OCI-LY3 (cell line): Measurements from ENCODE around the gene ARHGEF11.

Experiments used
- H2AFZ ChIP-seq: fragments of 200-600, 300-600 bp; shearing (Covaris generic); 2 replicates; pipeline ENCODE4 v1.6.0; 2014; ENCODE audit warnings: antibody characterized with exemption, low read depth, low read length
- H3K27ac ChIP-seq: fragments of 200-600, 300-600 bp; sonication (generic); 2 replicates; pipeline ENCODE4 v1.5.1; 2014; ENCODE audit warnings: mild to moderate bottlenecking, low read length, moderate library complexity, mixed read lengths
- H3K27me3 ChIP-seq: fragments of 200-600, 300-600 bp; sonication (generic); 2 replicates; pipeline ENCODE4 v1.6.1; 2014; ENCODE audit warnings: low read depth, low read length, mixed read lengths
- H3K36me3 ChIP-seq: fragments of 200-600, 300-600 bp; sonication (generic); replicated peaks from 2 replicates; pipeline ENCODE3; 2014; ENCODE audit warnings: low read depth, low read length, mixed read lengths
- H3K4me1 ChIP-seq: fragments of 300-600, 200-600 bp; sonication (generic); 2 replicates; pipeline ENCODE4 v1.6.1; 2014; ENCODE audit warnings: low read length, mixed read lengths
- H3K4me2 ChIP-seq: fragments of 200-600, 300-600 bp; sonication (generic); 2 replicates; pipeline ENCODE4 v1.6.1; 2014; ENCODE audit warnings: low read length, mixed read lengths
- H3K4me3 ChIP-seq: fragments of 300-600, 200-600 bp; sonication (generic); 2 replicates; pipeline ENCODE4 v1.5.1; 2014; ENCODE audit warnings: antibody characterized with exemption, mild to moderate bottlenecking, low read length, moderate library complexity
- H3K79me2 ChIP-seq: fragments of 300-600, 200-600 bp; shearing (Covaris generic); 2 replicates; pipeline ENCODE4 v1.6.1; 2014; ENCODE audit warnings: mild to moderate bottlenecking, low read length, mixed read lengths
- H3K9ac ChIP-seq: fragments of 300-600, 200-600 bp; shearing (Covaris generic); 2 replicates; pipeline ENCODE4 v1.6.0; 2014; ENCODE audit warnings: mild to moderate bottlenecking, low read length, moderate library complexity
- H3K9me3 ChIP-seq: fragments of 200-600, 300-600 bp; shearing (Covaris generic); 2 replicates; pipeline ENCODE4 v1.6.1; 2014; ENCODE audit warnings: low read length, mixed read lengths; ENCODE audit not compliant: insufficient read depth
- H4K20me1 ChIP-seq: fragments of 200-600, 300-600 bp; sonication (generic); 2 replicates; pipeline ENCODE4 v1.6.1; 2016; ENCODE audit warnings: low read length, mixed read lengths; ENCODE audit not compliant: insufficient read depth
- EZH2phosphoT487 ChIP-seq: fragments of 200-600 bp; shearing (Covaris generic); IDR thresholded peaks from 2 replicates; pipeline ENCODE4 v1.6.1; 2018; ENCODE audit warnings: antibody characterized with exemption, mixed run types, low read depth
- TF ChIP-seq, protein P1 (sequence below): fragments of 200-600, 300-600 bp; sonication (generic); IDR thresholded peaks from 2 replicates; pipeline ENCODE4 v1.5.1; 2014; ENCODE audit warnings: antibody characterized with exemption, low read length, low read depth

Gene ARHGEF11

DNA sequence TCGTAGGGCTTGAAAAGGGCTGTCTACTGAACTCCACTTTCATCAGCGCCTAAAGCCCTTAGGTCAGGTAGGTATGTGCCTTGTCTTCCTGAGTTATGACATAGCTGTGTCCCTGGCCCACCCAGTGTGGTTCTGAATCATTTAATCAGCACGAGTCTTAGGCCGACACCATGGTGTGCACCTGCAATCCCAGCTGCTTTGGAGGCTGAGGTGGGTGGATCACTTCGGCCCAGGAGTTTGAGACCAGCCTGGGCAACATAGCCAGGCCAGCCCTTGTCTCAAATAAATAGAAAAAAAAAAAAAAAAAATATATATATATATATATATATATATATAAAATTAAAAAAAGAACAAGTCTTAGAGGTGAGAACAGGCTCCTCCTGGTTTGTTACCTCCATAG is 109.4 kb downstream of the ARHGEF11 start:
- TF ChIP-seq EZH2phosphoT487: no peak
- TF ChIP-seq, protein P1, sequence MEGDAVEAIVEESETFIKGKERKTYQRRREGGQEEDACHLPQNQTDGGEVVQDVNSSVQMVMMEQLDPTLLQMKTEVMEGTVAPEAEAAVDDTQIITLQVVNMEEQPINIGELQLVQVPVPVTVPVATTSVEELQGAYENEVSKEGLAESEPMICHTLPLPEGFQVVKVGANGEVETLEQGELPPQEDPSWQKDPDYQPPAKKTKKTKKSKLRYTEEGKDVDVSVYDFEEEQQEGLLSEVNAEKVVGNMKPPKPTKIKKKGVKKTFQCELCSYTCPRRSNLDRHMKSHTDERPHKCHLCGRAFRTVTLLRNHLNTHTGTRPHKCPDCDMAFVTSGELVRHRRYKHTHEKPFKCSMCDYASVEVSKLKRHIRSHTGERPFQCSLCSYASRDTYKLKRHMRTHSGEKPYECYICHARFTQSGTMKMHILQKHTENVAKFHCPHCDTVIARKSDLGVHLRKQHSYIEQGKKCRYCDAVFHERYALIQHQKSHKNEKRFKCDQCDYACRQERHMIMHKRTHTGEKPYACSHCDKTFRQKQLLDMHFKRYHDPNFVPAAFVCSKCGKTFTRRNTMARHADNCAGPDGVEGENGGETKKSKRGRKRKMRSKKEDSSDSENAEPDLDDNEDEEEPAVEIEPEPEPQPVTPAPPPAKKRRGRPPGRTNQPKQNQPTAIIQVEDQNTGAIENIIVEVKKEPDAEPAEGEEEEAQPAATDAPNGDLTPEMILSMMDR: no peak
- H3K27ac ChIP-seq: no peak overlapping the region
- H3K9ac ChIP-seq: no peak overlapping the region
- no peaks in the 10 kb centered on the region for H3K27me3 ChIP-seq
- H3K36me3 ChIP-seq: peaks cover 18% of the 10 kb centered on the region
- peaks cover 14% of the 10 kb centered on the region for H3K4me1 ChIP-seq
- no peak overlapping the region for H3K4me2 ChIP-seq
- H2AFZ ChIP-seq: no peak overlapping the region
- no peak overlapping the region for H3K4me3 ChIP-seq
- H3K9me3 ChIP-seq: no peaks in the 10 kb centered on the region
- no peaks in the 10 kb centered on the region for H3K79me2 ChIP-seq
- no peaks in the 10 kb centered on the region for H4K20me1 ChIP-seq

DNA sequence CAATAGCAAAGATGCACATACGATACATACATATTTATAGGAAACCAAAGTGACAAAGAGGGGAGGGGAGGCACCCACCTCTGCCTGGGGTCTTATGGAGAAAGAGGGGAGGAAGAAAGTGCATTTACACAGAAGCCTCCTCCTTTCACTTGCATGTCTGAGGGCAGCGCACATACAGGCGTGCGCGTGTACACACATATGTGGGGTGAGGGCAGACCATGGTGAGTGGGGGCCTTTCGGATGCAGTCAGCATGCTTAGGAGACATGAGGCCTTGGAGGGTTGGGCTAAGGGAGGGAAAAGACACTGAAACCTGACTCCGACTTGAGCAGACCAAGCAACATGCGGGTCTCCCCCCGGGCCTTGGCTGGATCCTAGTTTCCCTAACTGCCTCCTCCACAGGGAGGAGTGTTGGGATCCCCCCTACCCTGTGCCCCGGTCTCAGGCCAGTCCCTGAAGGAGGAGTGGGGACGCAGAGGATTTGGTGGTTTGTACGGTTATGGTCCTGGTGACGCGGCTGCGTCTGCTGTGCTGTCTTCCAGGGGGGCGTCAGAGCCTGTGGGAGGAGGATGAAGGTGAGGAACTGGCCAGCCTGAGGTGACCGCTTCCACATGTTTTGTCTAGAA is 109.9 kb downstream of the ARHGEF11 start:
- Histone ChIP-seq H2AFZ (no peak overlapping the region), H3K4me3 (no peak overlapping the region), H3K9ac (no peak overlapping the region), H3K27ac (no peak overlapping the region), H4K20me1 (no peaks in the 10 kb centered on the region), H3K27me3 (no peaks in the 10 kb centered on the region), H3K36me3 (peaks cover 18% of the 10 kb centered on the region), H3K9me3 (no peaks in the 10 kb centered on the region), H3K4me1 (peaks cover 14% of the 10 kb centered on the region), H3K79me2 (no peaks in the 10 kb centered on the region), H3K4me2 (no peak overlapping the region)
- TF ChIP-seq, protein P1: no peak
- no peak for TF ChIP-seq EZH2phosphoT487

DNA sequence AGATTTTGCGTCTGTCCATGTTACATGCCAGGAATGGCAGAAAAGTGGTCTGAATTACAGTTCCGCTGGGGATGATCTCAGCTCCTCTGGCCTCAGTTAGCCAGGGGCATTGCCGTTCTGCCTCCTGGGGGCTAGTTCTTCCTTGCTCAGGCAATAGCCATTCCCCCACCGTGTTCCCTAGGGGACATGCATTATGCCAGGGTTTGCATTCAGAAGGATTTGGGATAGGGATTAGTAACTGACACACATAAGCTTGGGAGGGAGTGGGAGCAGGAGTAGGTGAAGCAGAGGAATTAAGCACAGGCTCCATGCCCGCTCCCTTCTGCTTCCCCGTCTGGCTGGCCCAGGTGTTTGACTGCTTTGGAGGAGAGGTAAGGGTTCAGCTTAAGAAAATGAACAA is 112.4 kb downstream of the ARHGEF11 start:
- H3K36me3 ChIP-seq: peaks cover 8% of the 10 kb centered on the region
- TF ChIP-seq, protein P1: no peak
- TF ChIP-seq EZH2phosphoT487: no peak
- H3K27me3 ChIP-seq: peaks cover 9% of the 10 kb centered on the region
- peaks cover 14% of the 10 kb centered on the region for H3K4me1 ChIP-seq
- H4K20me1 ChIP-seq: no peaks in the 10 kb centered on the region
- H3K4me3 ChIP-seq: no peak overlapping the region
- no peak overlapping the region for H3K9ac ChIP-seq
- no peak overlapping the region for H2AFZ ChIP-seq
- no peaks in the 10 kb centered on the region for H3K79me2 ChIP-seq
- H3K4me2 ChIP-seq: no peak overlapping the region
- no peaks in the 10 kb centered on the region for H3K9me3 ChIP-seq
- H3K27ac ChIP-seq: no peak overlapping the region

DNA sequence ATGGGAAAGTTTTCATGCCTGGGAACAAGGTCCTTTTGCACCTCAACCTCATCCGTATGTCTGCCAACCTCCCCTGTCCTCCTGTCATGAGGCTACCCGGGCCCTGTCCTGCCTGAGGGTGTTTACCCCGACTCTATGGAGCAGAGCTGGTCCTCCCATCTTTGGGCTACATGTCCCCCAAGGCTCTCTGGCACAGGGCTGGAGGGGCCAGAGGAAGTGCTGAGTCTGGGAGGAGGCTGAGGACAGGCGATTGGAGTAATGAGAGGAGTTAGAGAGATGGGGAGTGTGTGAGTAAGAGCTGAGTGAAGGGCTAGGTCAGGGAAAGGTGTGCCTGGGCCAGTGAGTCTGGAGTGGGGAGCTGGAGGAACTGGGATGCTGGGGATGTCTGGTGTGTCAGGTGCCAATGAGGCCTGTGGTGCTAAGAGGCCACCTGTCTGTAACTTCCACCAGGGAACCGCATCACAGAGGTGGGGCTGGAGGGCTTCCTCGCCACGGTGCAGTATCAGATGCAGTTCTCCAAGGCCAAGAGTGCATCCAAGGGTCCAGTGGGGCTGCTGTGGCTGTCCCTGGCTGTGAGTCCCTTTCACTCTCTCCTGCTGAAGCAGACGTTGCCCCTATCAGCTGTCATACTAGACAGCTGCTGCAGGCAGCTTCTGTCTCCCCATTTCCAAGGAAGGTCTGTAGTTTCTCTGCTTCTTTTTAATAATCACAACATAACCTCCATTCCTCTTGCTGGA is 113.4 kb downstream of the ARHGEF11 start:
- H3K4me3 ChIP-seq: no peak overlapping the region
- peaks cover 12% of the 10 kb centered on the region for H3K27me3 ChIP-seq

More for the DNA sequence above, 113.4 kb downstream of the ARHGEF11 start:
- Histone ChIP-seq H3K27ac (no peak overlapping the region), H3K9me3 (no peaks in the 10 kb centered on the region), H2AFZ (no peak overlapping the region), H3K4me1 (peaks cover 8% of the 10 kb centered on the region), H3K9ac (no peak overlapping the region), H4K20me1 (no peaks in the 10 kb centered on the region), H3K36me3 (peaks cover 3% of the 10 kb centered on the region), H3K79me2 (no peaks in the 10 kb centered on the region), H3K4me2 (no peak overlapping the region)
- no peak for TF ChIP-seq EZH2phosphoT487
- TF ChIP-seq, protein P1: no peak
